ENCODE measurements around the gene USP7. TPM values are rescaled to one million over a fixed set of nuclear protein-coding genes. Genes with fewer than 3 reads are reported as not detected.

Gene USP7
- total and polyA plus RNA-seq, 10 of the 15 experiments (the other 5 are each of a cell fraction or from before 2014, with no cell fraction given): 16.2 to 133 (median 60.5) TPM

DNA sequence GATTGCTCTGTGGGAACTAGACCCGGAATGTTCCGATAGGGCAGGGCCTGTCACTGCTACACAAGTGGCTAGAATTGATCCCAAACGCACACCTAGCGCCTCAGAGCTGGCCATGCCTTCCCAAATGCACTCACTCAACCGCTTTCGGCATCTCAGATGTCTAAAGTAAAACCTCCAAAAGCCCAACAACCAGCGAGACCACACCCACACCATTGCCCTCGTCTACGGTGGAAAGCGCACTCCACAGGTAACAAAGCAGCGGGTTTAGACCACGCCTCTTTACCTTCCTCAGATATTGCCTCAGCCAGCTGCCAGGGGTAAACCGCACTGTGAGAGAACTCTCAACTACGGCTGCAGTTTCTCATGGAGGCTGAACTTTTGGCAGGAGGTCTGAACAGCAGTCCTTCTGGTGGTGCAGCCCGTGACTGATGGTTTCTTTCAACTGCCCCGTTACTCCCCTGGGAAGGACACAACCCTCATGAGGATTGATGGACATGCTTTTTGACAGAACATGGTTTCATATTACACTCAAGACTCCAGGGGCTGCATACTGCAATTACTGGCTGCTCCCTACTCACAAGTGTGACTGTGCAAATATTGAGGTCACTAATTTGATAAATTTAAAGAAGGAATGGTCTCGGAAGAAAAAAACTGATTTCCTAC, 34.5 kb downstream of the USP7 start (continued):
- peak; percentile 41; the same call in 1 of the 2 replicates for TF ChIP-seq BCL11A (IDR thresholded peaks at IDR 0.05; ENCODE audit: low read depth, low read length)
- no peak for TF ChIP-seq SP1 (IDR thresholded peaks at IDR 0.05; ENCODE audit: low read depth, low read length)
- TF ChIP-seq NFYA (IDR thresholded peaks at IDR 0.05; ENCODE audit: borderline replicate concordance, low read depth, low read length): no peak
- TF ChIP-seq ZBED1 (IDR thresholded peaks at IDR 0.05; ENCODE audit: borderline replicate concordance): no peak
- TF ChIP-seq PML (IDR thresholded peaks at IDR 0.05; ENCODE audit: low read length): no peak
- TF ChIP-seq PAX5 (IDR thresholded peaks at IDR 0.05; ENCODE audit: borderline replicate concordance, low read depth, low read length): peak; percentile 55; the same call in 1 of the 2 replicates
- no peak for TF ChIP-seq MYC (IDR thresholded peaks at IDR 0.05; ENCODE audit: insufficient read depth, insufficient read length, insufficient replicate concordance, low read length, severe bottlenecking)
- no peak for TF ChIP-seq NR2C1 (IDR thresholded peaks at IDR 0.05)
- TF ChIP-seq EZH2 (IDR thresholded peaks at IDR 0.05; ENCODE audit: borderline replicate concordance, control insufficient read depth, low read depth, low read length): no peak
- 0 out of 2 replicates have a peak, but pooled peaks have one; percentile 22 for TF ChIP-seq NBN (IDR thresholded peaks at IDR 0.05)
- TF ChIP-seq, protein P1, sequence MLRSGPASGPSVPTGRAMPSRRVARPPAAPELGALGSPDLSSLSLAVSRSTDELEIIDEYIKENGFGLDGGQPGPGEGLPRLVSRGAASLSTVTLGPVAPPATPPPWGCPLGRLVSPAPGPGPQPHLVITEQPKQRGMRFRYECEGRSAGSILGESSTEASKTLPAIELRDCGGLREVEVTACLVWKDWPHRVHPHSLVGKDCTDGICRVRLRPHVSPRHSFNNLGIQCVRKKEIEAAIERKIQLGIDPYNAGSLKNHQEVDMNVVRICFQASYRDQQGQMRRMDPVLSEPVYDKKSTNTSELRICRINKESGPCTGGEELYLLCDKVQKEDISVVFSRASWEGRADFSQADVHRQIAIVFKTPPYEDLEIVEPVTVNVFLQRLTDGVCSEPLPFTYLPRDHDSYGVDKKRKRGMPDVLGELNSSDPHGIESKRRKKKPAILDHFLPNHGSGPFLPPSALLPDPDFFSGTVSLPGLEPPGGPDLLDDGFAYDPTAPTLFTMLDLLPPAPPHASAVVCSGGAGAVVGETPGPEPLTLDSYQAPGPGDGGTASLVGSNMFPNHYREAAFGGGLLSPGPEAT (IDR thresholded peaks at IDR 0.05; ENCODE audit: low read depth): no peak
- TF ChIP-seq YBX1 (IDR thresholded peaks at IDR 0.05): 0 out of 2 replicates have a peak, but pooled peaks have one; percentile 73
- 0 out of 2 replicates have a peak, but pooled peaks have one; percentile 20 for TF ChIP-seq NR2F1 (conservative IDR thresholded peaks at IDR 0.05)
- TF ChIP-seq IKZF1 (conservative IDR thresholded peaks at IDR 0.05): peak; percentile 10; the same call in 1 of the 2 replicates
- no peak for TF ChIP-seq SIN3A (IDR thresholded peaks at IDR 0.05; ENCODE audit: low read depth, low read length)
- TF ChIP-seq, protein P2, sequence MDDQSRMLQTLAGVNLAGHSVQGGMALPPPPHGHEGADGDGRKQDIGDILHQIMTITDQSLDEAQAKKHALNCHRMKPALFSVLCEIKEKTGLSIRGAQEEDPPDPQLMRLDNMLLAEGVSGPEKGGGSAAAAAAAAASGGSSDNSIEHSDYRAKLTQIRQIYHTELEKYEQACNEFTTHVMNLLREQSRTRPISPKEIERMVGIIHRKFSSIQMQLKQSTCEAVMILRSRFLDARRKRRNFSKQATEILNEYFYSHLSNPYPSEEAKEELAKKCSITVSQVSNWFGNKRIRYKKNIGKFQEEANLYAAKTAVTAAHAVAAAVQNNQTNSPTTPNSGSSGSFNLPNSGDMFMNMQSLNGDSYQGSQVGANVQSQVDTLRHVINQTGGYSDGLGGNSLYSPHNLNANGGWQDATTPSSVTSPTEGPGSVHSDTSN (IDR thresholded peaks at IDR 0.05; ENCODE audit: insufficient replicate concordance, low read depth, low read length): peak; percentile 47

All from GM12878 (cell line).